Tibial nerve (tissue), 4 donors: ENCODE results near the gene BCO1.

ENCODE experiments used
- CTCF ChIP-seq, 5 experiments: fragments of 200-600 bp in 3 of 5; fragments of 450-650 bp in 2 of 5; sonication (generic) in 3 of 5; IDR thresholded peaks; one replicate each; pipeline ENCODE4 v1.5.1; 2016 to 2019; ENCODE audit warnings: antibody characterized with exemption in 5 of 5, mild to moderate bottlenecking in 3 of 5, moderate library complexity in 2 of 5
- EP300 ChIP-seq, 2 donors: sonication (generic); formaldehyde crosslinking; IDR thresholded peaks; one replicate each; pipeline ENCODE4 v1.6.1; 2017; ENCODE audit warnings: antibody characterized with exemption in 2 of 2, mild to moderate bottlenecking in 1 of 2
- POLR2A ChIP-seq, 2 donors: fragments of 450-650 bp; IDR thresholded peaks; one replicate each; pipeline ENCODE4 v1.6.1; 2017; ENCODE audit warnings: antibody characterized with exemption in 2 of 2, mild to moderate bottlenecking in 2 of 2, moderate library complexity in 2 of 2

- TF ChIP-seq POLR2A (IDR thresholded peaks at IDR 0.05) (no peak), CTCF (IDR thresholded peaks at IDR 0.05) (no peak), EP300 (IDR thresholded peaks at IDR 0.05) (no peak)
Measured at GRCh38 chr16:81198635-81199034, 39.9 kb upstream of the BCO1 start.
